ENCODE measurements around the gene GATC.
"Not testable (repeated sequence)": the region's sequence is repeated elsewhere in the genome, so short reads cannot be mapped to it uniquely, and the experiment has no call there.

The GATC gene

DNA sequence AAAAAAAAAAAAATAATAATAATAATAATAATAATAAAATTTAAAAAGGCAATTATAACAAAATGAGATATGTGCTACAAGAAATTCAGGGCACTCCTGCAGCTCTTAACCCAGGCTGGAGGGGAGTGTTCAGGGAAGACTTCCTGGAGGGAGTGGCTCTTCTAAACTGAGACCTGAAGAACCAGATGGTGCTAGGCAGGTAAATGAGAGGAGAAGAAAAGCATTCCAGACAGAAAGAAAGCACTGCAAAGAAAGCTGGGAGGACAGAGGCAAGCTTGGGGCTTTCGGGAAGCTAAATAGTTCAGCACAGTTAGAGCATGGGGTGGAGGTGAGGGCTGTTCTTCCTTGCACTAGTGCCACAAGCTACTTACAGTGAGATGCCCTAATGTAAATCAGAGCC is 33.2 kb downstream of the GATC start:
- H3K36me3 ChIP-seq (ENCODE audit: control insufficient read depth, insufficient read depth, low read length), result no peaks in the 10 kb centered on the region
- H3K27me3 ChIP-seq (ENCODE audit: control insufficient read depth, insufficient read depth, low read length), result no peaks in the 10 kb centered on the region
- peaks cover 4% of the 10 kb centered on the region for H3K4me1 ChIP-seq (ENCODE audit: control insufficient read depth, insufficient read depth, low read length)
- no peaks in the 10 kb centered on the region for H3K9me3 ChIP-seq (ENCODE audit: control insufficient read depth, insufficient read depth, low read length)
- H3K4me3 ChIP-seq (ENCODE audit: low read depth, low read length), result no peak overlapping the region
- H3K9ac ChIP-seq (ENCODE audit: low read depth, low read length), result no peak overlapping the region

- no peaks in the 10 kb centered on the region for H3K9me3 ChIP-seq (ENCODE audit: control insufficient read depth, insufficient read depth, low read length)
- peaks cover 4% of the 10 kb centered on the region for H3K4me1 ChIP-seq (ENCODE audit: control insufficient read depth, insufficient read depth, low read length)
- H3K27me3 ChIP-seq (ENCODE audit: control insufficient read depth, insufficient read depth, low read length), result no peaks in the 10 kb centered on the region
- H3K36me3 ChIP-seq (ENCODE audit: control insufficient read depth, insufficient read depth, low read length), result no peaks in the 10 kb centered on the region
- H3K4me3 ChIP-seq (ENCODE audit: low read depth, low read length), result no peak overlapping the region
- H3K9ac ChIP-seq (ENCODE audit: low read depth, low read length), result no peak overlapping the region
Measured at GRCh38 chr12:120480211-120480610, 34.0 kb downstream of the GATC start.

- H3K9ac ChIP-seq (ENCODE audit: low read depth, low read length), result no peak overlapping the region
- H3K36me3 ChIP-seq (ENCODE audit: control insufficient read depth, insufficient read depth, low read length), result no peaks in the 10 kb centered on the region
- no peak overlapping the region for H3K4me3 ChIP-seq (ENCODE audit: low read depth, low read length)
- peaks cover 4% of the 10 kb centered on the region for H3K4me1 ChIP-seq (ENCODE audit: control insufficient read depth, insufficient read depth, low read length)
- no peaks in the 10 kb centered on the region for H3K9me3 ChIP-seq (ENCODE audit: control insufficient read depth, insufficient read depth, low read length)
- H3K27me3 ChIP-seq (ENCODE audit: control insufficient read depth, insufficient read depth, low read length), result no peaks in the 10 kb centered on the region
Measured at GRCh38 chr12:120481022-120481767, 35.0 kb downstream of the GATC start.

GRCh38 chr12:120483621-120484020 is 37.4 kb downstream of the GATC start:
- no peak overlapping the region for H3K4me3 ChIP-seq (ENCODE audit: low read depth, low read length)
- H3K4me1 ChIP-seq (ENCODE audit: control insufficient read depth, insufficient read depth, low read length), result peaks cover 4% of the 10 kb centered on the region
- no peak overlapping the region for H3K9ac ChIP-seq (ENCODE audit: low read depth, low read length)
- no peaks in the 10 kb centered on the region for H3K27me3 ChIP-seq (ENCODE audit: control insufficient read depth, insufficient read depth, low read length)
- H3K36me3 ChIP-seq (ENCODE audit: control insufficient read depth, insufficient read depth, low read length), result no peaks in the 10 kb centered on the region
- H3K9me3 ChIP-seq (ENCODE audit: control insufficient read depth, insufficient read depth, low read length), result no peaks in the 10 kb centered on the region

DNA sequence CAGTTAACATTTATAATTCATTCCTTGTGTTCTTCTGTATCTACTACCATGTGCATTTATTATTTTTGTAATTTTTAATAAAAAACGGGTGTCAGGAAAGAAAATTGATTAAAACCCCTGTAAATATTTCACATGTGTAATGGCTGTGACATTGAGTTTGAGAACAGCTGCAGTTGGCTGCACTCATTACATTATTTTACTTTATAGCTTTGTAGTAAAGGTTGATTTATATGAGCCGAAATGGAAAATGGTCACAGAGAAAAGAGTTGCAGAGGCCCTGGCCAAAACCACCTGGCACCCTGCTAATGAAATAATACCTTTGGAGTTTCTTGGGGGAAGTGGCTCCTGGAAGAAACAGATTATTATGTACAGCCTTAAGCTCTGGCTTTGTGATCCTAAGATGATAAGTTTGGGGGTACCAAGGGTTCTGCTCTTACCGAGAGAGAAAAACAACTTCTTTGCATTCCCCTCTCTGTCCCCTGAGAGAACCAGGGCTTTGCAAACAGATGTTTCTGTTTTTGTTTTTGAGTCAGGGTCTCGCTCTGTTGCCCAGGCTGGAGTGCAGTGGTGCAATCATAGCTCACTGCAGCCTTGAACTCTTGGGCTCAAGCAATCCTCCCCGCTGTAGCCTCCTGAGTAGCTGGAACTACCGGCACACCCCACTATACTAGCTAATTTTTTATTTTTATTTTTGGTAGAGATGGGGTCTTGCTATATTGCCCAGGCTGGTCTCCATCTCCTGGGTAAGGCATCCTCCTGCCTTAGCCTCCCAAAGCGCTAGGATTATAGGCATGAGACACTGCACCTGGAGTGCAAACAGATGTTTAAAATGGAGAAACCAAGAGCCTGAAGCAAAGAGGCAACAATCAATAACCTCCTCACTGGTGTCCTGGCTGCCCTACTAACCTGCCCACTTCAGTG is 40.0 kb downstream of the GATC start:
- no peaks in the 10 kb centered on the region for H3K27me3 ChIP-seq (ENCODE audit: control insufficient read depth, insufficient read depth, low read length)
- H3K9me3 ChIP-seq (ENCODE audit: control insufficient read depth, insufficient read depth, low read length), result no peaks in the 10 kb centered on the region
- no peak overlapping the region for H3K9ac ChIP-seq (ENCODE audit: low read depth, low read length)

GRCh38 chr12:120487552-120487951 is 41.3 kb downstream of the GATC start:
- not testable (repeated sequence) for H3K9me3 ChIP-seq (ENCODE audit: control insufficient read depth, insufficient read depth, low read length); H3K4me3 ChIP-seq (ENCODE audit: low read depth, low read length); H3K4me1 ChIP-seq (ENCODE audit: control insufficient read depth, insufficient read depth, low read length); H3K9ac ChIP-seq (ENCODE audit: low read depth, low read length); H3K36me3 ChIP-seq (ENCODE audit: control insufficient read depth, insufficient read depth, low read length); H3K27me3 ChIP-seq (ENCODE audit: control insufficient read depth, insufficient read depth, low read length)

More for the DNA sequence above, 40.0 kb downstream of the GATC start:
- no peak overlapping the region for H3K4me3 ChIP-seq (ENCODE audit: low read depth, low read length)
- H3K4me1 ChIP-seq (ENCODE audit: control insufficient read depth, insufficient read depth, low read length), result no peaks in the 10 kb centered on the region
- no peaks in the 10 kb centered on the region for H3K36me3 ChIP-seq (ENCODE audit: control insufficient read depth, insufficient read depth, low read length)

GRCh38 chr12:120488057-120488640 is 41.9 kb downstream of the GATC start:
- Histone ChIP-seq H3K4me1 (ENCODE audit: control insufficient read depth, insufficient read depth, low read length) (no peaks in the 10 kb centered on the region), H3K4me3 (ENCODE audit: low read depth, low read length) (no peak overlapping the region), H3K9me3 (ENCODE audit: control insufficient read depth, insufficient read depth, low read length) (no peaks in the 10 kb centered on the region), H3K27me3 (ENCODE audit: control insufficient read depth, insufficient read depth, low read length) (no peaks in the 10 kb centered on the region), H3K9ac (ENCODE audit: low read depth, low read length) (no peak overlapping the region), H3K36me3 (ENCODE audit: control insufficient read depth, insufficient read depth, low read length) (peaks cover 3% of the 10 kb centered on the region)

- no peak overlapping the region for H3K9ac ChIP-seq (ENCODE audit: low read depth, low read length)
- H3K4me1 ChIP-seq (ENCODE audit: control insufficient read depth, insufficient read depth, low read length), result no peaks in the 10 kb centered on the region
- no peak overlapping the region for H3K4me3 ChIP-seq (ENCODE audit: low read depth, low read length)
- H3K9me3 ChIP-seq (ENCODE audit: control insufficient read depth, insufficient read depth, low read length), result no peaks in the 10 kb centered on the region
- H3K27me3 ChIP-seq (ENCODE audit: control insufficient read depth, insufficient read depth, low read length), result no peaks in the 10 kb centered on the region
- H3K36me3 ChIP-seq (ENCODE audit: control insufficient read depth, insufficient read depth, low read length), result peaks cover 3% of the 10 kb centered on the region
Measured at GRCh38 chr12:120489018-120489417, 42.8 kb downstream of the GATC start.

DNA sequence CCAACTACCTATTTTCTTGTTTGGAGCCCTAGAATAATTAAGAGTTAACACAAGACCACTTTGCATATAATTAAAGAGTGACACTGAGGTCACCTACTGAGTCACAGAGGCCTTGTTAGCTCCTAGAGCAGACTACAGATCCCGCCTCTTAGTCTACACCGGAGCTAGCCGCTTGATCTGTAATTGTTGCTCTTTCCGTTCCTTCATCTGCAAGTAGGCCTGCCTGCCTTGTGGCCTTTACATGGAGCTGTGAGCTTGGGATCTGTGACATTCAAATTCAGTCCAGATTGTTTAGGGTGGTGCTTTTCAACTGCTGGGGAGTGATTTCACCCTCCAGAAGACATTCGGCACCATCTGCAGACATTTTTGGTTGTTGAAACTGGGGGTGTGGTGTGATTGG is 44.1 kb downstream of the GATC start:
- no peaks in the 10 kb centered on the region for H3K9me3 ChIP-seq (ENCODE audit: control insufficient read depth, insufficient read depth, low read length)
- peaks cover 5% of the 10 kb centered on the region for H3K4me1 ChIP-seq (ENCODE audit: control insufficient read depth, insufficient read depth, low read length)
- H3K27me3 ChIP-seq (ENCODE audit: control insufficient read depth, insufficient read depth, low read length), result no peaks in the 10 kb centered on the region
- H3K9ac ChIP-seq (ENCODE audit: low read depth, low read length), result no peak overlapping the region
- no peak overlapping the region for H3K4me3 ChIP-seq (ENCODE audit: low read depth, low read length)
- H3K36me3 ChIP-seq (ENCODE audit: control insufficient read depth, insufficient read depth, low read length), result peaks cover 3% of the 10 kb centered on the region

DNA sequence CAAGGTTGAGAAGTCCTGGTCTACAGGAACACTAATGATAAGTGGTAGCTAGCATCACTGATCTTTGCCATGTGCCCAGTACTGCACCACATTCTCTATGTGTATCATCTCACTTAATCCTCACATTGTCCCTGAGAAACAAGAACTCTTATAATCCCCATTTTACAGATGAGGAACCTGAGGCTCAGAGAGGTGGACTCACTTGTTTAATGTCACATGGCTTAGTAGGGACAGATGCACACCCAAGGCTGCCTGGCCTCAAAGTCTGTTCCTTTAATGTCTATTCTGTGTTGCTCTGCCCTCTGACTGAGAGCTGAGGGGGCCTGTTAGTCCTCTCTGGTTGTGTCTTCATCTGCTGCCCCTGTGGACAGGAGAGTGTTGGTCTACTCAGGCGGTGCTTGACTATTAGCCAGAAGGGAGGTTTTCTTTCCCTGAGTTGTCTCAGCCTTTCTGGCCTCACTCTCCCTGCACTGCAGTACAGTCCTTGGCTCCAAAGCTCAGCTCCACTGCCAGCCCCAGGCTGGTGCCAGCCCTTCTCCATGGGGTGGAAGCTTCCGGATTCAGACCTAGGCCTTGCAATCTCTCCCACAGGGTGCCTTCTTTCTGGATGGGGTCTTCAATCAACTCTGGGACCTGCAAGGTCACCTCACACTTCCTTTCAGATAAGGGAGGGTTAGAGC is 44.7 kb downstream of the GATC start:
- Histone ChIP-seq H3K36me3 (ENCODE audit: control insufficient read depth, insufficient read depth, low read length) (peaks cover 3% of the 10 kb centered on the region), H3K9ac (ENCODE audit: low read depth, low read length) (no peak overlapping the region), H3K9me3 (ENCODE audit: control insufficient read depth, insufficient read depth, low read length) (no peaks in the 10 kb centered on the region), H3K27me3 (ENCODE audit: control insufficient read depth, insufficient read depth, low read length) (no peaks in the 10 kb centered on the region), H3K4me1 (ENCODE audit: control insufficient read depth, insufficient read depth, low read length) (peaks cover 5% of the 10 kb centered on the region), H3K4me3 (ENCODE audit: low read depth, low read length) (no peak overlapping the region)

GRCh38 chr12:120495186-120495730 is 49.0 kb downstream of the GATC start:
- H3K4me3 ChIP-seq (ENCODE audit: low read depth, low read length), result peak overlapping the region; percentile 91
- no peaks in the 10 kb centered on the region for H3K9me3 ChIP-seq (ENCODE audit: control insufficient read depth, insufficient read depth, low read length)
- H3K36me3 ChIP-seq (ENCODE audit: control insufficient read depth, insufficient read depth, low read length), result peaks cover 9% of the 10 kb centered on the region
- peak overlapping the region; percentile 65 for H3K9ac ChIP-seq (ENCODE audit: low read depth, low read length)
- no peaks in the 10 kb centered on the region for H3K27me3 ChIP-seq (ENCODE audit: control insufficient read depth, insufficient read depth, low read length)
- peaks cover 10% of the 10 kb centered on the region for H3K4me1 ChIP-seq (ENCODE audit: control insufficient read depth, insufficient read depth, low read length)
